GM18951 (cell line): ENCODE measurements around the gene FSTL4.

Experiments used
- POLR2A ChIP-seq: IDR thresholded peaks from 4 replicates; pipeline ENCODE4 v1.6.1; 2011; ENCODE audit warnings: mild to moderate bottlenecking; ENCODE audit not compliant: insufficient read length, insufficient read depth; ENCODE audit errors: extremely low read depth
- in situ Hi-C: fragments of 300-500 bp; cut with MboI; formaldehyde crosslinking; loops from one replicate; pipeline ENCODE4 v1.12.0; 2022; ENCODE audit warnings: low sequenced_read_pairs, mixed read lengths, inconsistent platforms; ENCODE audit not compliant: unreplicated experiment

Gene FSTL4

DNA sequence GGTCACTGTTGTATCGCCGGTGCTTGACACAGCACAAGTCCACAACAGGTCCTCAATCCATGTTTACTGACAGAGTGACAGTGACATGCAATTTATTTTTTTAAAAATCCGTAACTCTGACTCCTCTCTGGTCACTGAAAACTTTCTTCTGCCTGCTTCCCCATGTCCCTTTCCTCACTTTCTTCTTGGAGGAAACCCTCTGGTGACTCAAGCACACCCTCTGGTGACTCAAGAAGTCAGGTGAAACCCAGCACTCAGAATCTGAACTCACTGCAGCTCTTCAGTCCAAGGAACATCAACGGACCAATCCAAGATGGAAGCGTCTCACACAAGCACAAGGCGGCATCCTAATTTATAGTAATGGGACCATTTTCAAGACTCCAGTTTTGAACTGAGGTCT, 245.9 kb downstream of the FSTL4 start:
- no peak for TF ChIP-seq POLR2A
- in situ Hi-C loops = no loop called here

DNA sequence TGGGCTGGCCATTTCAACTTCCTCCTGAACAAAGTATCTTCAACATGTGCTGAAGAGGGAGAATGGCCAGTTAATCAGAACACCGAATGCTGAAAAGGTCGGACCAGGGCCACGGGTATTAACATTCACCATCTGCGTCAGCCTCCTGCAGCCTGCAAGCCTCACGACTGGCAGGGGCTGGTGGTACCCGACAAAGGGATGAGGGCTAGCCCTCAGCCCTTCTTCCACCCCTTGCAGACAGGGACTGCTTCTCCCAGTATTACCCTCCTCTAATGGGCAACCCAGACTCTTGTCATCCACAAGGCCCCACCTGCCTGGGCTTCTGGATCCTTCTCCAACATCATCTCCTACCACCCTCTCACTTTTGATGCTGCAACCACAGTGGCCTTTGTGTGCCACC, 246.6 kb downstream of the FSTL4 start:
- no peak for TF ChIP-seq POLR2A
- in situ Hi-C loops = no loop called here

DNA sequence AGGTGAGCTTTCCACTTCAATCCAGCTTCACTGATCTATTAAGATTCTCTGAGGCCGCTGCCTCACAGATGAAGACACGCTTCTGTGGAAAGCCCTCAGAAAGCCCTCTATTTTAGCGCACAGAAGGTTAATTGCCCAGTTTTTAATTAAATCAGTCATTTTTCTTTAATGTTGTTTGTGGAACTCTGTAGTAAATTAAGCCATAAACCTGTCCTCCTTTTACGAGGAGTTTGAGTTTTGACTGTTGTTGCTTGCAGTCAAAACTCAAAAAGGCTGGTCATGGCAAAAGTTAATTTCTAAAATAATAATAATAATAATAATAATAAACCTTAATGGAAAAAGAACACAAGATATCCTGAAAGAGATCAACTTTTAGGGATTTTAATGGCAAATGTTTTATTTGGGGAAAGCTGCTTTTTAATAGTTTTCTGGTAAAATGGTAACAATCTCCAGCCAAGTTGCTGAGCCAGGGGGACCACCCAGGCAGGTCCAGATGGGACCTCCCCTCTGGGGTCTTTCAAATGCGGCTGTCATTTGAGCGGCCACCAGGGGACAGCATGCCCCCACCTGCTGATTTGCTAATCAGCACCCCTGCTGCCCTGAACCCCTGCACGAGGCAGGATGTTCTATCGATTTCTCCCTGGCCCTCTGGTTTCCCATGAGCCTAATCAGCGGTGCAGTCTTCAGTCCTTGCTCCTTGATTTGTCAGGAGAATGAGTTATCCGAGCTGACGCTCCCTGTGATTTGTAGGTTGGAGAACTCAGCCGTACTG, 247.2 kb downstream of the FSTL4 start:
- in situ Hi-C loops = no loop called here
- TF ChIP-seq POLR2A = no peak

DNA sequence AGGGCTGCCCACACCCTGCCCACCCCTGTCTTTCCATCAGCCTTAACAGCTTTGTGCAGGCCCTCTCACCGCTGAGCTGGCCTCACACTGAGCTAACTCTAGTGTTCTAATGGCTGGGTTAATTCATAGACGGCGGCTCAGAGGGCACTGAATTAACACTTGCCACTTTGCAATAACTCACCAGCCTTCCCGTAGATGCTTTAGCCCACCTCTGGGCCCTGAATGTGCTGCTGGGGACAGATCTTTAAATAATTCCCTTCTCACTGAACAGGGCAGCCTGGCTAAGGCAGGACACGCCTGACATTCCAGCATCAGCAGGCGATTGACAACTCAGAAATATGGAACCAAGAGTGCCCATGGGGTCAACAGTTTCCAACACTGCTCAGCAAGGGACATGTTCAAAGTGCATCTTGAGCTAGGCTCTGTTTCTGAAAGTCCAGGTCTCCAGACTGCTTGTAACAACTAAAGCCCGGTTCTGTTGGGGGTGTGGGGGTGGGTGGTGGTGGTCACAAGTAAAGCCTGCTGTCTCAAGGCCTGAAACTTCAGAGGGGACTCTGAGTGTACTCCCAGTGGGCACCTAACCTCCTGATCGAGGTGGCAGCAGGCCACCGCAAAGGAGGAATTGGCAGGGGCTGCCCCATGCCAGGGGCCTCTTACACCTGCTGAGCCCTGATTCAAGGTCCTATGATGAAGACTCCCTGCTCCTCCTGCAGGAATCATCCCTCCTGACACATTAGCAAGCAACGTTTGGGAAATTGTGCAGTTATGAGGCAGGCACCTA, 248.3 kb downstream of the FSTL4 start:
- no peak for TF ChIP-seq POLR2A
- in situ Hi-C loops = no loop called here

DNA sequence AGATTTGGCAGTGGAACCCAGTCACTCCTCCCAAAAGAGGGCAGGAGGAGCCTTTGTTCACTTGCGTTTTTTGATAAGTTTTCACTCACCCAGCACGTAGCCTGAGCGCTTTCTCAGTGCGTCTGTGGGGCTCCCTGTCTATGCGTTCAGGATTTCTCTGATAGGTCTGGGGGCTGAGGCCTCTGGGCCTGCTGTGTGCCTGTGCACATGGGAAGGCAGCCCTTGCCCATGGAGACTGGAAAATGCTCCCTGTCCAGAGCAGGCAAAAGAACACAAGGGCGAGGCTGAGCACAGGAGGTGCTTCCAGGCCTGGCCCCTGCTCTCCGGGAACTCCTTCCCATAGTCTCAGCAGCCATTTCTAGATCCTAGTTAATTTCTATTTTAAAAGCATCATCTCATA, 249.9 kb downstream of the FSTL4 start:
- TF ChIP-seq POLR2A = no peak
- in situ Hi-C loops = no loop called here

DNA sequence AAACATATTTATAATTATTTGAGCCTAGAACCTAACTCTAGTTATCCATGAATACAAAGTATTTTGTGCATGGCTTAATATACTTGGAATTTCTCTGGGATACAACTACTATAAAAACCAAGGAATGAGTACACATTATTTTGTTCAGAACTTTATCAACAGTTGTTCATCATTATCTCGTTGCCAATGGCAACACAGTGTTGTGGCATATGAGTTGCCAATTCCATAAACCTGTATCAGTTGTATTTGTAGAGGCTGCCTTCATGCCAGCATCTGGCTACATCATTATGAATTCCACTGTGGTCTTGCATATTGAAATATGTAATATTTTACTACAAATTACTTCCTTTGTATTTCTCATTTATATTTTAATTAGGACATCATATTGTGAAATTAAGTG, 250.4 kb downstream of the FSTL4 start:
- in situ Hi-C loops = no loop called here

DNA sequence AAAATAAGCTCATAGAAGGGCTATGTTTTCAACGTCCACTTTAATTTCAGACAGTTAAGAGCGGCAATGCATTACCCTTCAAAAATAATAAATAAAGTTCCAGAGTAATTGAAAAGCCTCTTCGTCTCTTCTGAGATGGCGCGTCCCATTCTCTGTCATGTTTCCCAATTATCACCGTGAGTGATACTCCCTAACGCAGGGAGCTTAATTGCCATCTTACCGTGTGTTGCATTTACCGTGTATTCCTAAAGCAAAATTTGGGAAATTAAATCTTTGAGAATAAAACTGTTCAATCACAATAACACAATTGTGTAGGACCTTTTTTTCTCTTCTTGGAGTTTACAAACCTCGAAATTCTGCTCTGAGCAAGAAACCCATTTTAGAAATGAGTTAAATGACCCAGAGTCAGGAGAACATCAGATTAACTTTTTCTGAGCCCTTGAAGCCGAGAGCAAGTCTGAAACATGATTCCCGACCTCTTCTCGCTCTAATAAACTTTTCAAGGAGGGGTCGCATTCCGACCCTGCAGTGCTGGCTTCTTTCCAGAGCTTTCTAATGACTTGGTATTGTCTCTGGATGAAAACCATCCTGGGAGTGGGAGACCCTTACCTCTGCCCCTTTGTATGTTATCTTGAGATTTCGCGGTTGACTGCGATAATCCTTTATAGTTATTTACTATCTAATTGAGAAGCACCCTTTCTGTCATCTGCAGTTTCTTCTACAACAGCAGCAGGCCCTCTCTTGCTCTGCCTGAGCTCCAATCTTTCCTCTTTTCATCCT, 251.5 kb downstream of the FSTL4 start:
- TF ChIP-seq POLR2A = no peak
- in situ Hi-C loops = no loop called here

More for the DNA sequence above, 250.4 kb downstream of the FSTL4 start:
- no peak for TF ChIP-seq POLR2A

DNA sequence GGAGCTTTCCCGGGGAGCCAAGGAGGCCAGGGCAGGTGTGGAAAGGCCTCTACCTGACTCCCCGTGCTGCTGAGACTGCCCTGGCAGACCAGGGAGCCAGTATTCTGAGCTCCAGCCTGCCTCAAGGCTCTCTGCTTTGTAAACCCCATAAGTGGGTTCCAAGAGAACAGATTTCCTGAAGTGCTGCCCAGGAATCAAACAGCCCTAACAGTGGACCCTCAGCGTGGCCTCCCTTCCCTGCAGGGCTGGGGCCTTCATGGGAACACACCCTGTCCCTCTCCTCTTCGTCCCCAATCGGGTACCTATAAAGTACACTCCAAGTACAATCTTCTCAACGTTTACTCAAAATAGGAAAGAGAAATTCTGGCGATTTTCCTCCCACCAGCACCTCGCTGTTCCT, 252.5 kb downstream of the FSTL4 start:
- TF ChIP-seq POLR2A = no peak
- in situ Hi-C loops = no loop called here

DNA sequence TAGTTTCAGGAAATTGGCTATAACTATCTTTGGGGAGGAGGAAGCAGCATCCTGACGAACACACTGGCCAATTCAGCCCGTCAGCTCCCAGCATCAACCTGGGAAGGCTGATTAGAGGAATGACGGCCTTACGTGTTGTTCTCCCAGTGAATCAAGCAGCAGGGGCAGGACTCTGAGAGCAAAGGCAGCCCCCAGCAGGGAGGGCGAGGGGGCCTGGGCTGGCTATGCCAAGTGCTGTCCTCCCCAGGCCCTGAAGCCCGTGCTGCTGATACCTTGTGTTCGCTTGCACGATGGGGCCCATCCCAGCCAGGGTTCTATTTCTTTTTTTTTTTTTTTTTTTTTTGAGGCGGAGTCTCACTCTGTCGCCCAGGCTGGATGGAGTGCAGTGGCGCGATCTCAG, 254.1 kb downstream of the FSTL4 start:
- in situ Hi-C loops = no loop called here
- TF ChIP-seq POLR2A = no peak

DNA sequence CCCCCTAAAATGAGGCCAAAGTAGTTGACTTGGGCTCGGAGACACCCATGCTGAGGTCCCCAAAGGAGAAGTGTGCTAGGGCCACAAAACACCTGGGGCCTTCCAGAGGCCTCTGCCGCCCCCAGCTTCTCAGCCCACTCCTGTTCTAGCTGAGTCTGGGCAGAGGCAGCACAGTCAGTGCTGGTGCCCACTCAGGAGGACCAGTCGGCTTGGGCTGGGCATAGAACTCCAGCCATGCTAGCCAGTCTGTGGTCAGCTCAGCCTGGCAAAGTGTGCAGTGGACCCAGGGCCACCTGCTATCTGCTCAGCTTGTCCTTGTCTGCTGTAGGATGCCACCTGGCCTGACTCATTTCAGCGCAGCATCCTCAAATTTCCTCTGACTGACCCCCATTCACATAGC, 254.6 kb downstream of the FSTL4 start:
- in situ Hi-C loops = no loop called here
- no peak for TF ChIP-seq POLR2A

DNA sequence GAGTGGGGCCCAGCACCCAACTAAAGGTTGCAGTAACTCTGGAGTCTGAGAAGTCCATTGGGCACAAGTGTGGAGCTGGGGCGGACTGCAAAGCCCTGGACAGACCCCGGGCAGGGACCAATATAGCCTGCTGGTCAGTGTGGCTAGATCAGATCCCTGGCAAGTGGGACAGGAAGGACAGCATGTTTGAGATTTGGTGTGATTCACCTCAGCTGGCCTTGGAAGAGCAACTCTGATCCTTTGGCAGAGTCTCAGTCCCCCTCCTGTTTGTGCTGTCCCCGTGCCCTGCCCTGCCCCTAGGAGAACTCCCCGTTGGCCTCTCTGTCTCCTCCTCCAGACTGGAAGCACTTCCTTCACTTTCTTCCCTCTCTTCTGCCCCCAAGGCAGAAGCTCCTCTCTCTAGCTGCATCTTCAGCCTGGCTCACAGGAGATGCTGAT, 255.3 kb downstream of the FSTL4 start:
- TF ChIP-seq POLR2A = no peak
- in situ Hi-C loops = no loop called here

DNA sequence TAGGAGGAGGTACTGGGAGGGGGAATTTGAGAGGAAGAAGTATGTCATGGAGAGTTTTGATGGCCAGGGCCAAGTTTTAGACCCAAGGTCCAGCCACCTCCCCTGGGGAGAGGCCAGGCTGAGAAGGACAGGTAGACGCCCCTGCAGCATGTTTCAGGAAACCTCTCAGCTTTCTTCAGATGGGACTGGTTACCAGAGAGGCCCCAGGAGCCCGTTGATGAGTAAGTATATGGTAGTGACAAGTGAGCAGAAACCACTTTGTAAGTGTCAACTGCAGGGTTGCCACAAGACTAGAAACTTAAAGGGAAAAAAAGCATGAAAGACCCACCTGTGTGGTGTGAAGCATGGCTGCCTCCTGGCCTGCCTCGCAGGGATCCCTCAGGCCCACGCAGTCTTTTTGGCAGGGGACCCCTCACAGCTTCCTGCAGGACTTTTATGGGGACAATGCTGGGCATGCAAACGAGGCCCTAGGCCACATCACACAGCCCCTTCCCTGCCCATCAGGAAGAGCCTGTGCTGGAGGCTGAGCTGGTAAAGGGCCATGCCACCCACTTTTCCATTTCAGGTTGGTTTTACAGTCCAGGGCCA, 255.9 kb downstream of the FSTL4 start:
- in situ Hi-C loops = no loop called here

More for the DNA sequence above, 255.9 kb downstream of the FSTL4 start:
- no peak for TF ChIP-seq POLR2A
